Activated naive CD8-positive, alpha-beta T cell treated with anti-CD3 and anti-CD28 coated beads for 36 hours (primary cell): ENCODE results near the gene PCDHB11. TPM values are rescaled to one million over a fixed set of nuclear protein-coding genes. Genes with fewer than 3 reads are reported as not detected.
"Not testable (repeated sequence)": the region's sequence is repeated elsewhere in the genome, so short reads cannot be mapped to it uniquely, and the experiment has no call there.

Source experiments
- DNase-seq: peaks from one replicate; pipeline ENCODE4 v3.0.0; 2021
- H3K27ac Mint-ChIP-seq: one replicate; pipeline ENCODE4 v1.8.0; 2022; ENCODE audit warnings: mild to moderate bottlenecking, moderate library complexity, mixed read lengths
- H3K27me3 Mint-ChIP-seq: one replicate; pipeline ENCODE4 v1.8.0; 2022; ENCODE audit warnings: mild to moderate bottlenecking, mixed read lengths
- H3K36me3 Mint-ChIP-seq: one replicate; pipeline ENCODE4 v1.8.0; 2021; ENCODE audit warnings: mild to moderate bottlenecking, mixed read lengths
- H3K4me1 Mint-ChIP-seq: one replicate; pipeline ENCODE4 v1.8.0; 2021; ENCODE audit warnings: mixed read lengths
- H3K4me3 Mint-ChIP-seq: one replicate; pipeline ENCODE4 v1.8.0; 2022; ENCODE audit warnings: mild to moderate bottlenecking, moderate library complexity, mixed read lengths
- H3K9me3 Mint-ChIP-seq: one replicate; pipeline ENCODE4 v1.8.0; 2022; ENCODE audit warnings: mixed read lengths
- total RNA-seq, 2 experiments: library from RNA; stranded (reverse); gene quantifications; one replicate each; pipeline ENCODE4 v1.2.3, GENCODE V29; 2021

Gene PCDHB11
- total RNA-seq, 2 experiments from 2014 or later = not detected

GRCh38 chr5:141247434-141247833 is 48.0 kb downstream of the PCDHB11 start:
- H3K4me1 Mint-ChIP-seq, H3K27ac Mint-ChIP-seq, DNase-seq, H3K4me3 Mint-ChIP-seq: not testable (repeated sequence)
- Mint-ChIP-seq H3K9me3 (peaks cover 58% of the 10 kb centered on the region), H3K36me3 (peaks cover 27% of the 10 kb centered on the region), H3K27me3 (peaks cover 44% of the 10 kb centered on the region)

DNA sequence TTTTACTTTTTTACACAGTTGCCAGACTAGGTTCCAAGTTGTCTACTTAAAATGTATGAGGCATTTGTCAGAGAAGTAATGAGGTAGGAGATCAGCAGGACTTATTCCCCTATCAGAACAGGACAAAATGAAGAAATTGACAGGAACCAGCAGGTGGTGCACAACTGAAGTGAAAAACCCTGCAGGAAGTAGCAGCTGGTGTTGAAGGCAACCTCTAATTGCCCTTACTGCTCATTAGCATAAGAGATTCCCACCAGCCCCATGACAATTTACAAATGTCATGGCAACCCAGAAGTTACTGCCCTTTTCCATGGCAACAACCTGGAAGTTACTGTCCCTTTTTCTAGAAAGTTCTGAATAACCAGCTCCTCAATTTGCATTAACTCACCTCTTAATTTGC is 51.1 kb downstream of the PCDHB11 start:
- Mint-ChIP-seq H3K4me1 (no peaks in the 10 kb centered on the region), H3K36me3 (peaks cover 20% of the 10 kb centered on the region), H3K27ac (no peak overlapping the region), H3K9me3 (peaks cover 57% of the 10 kb centered on the region), H3K4me3 (no peak overlapping the region), H3K27me3 (peaks cover 12% of the 10 kb centered on the region)
- no peak for DNase-seq

Other genes with a start within 250 kb of the PCDHB11 start
- gene PCDHAC2, start 233.2 kb upstream of the PCDHB11 start, total RNA-seq = not detected
- gene PCDHB1, start 148.3 kb upstream of the PCDHB11 start, total RNA-seq = not detected
- gene PCDHB2, start 105.0 kb upstream of the PCDHB11 start, total RNA-seq = not detected
- gene PCDHB3, start 99.2 kb upstream of the PCDHB11 start, total RNA-seq = not detected
- gene PCDHB4, start 77.8 kb upstream of the PCDHB11 start, total RNA-seq = not detected
- gene PCDHB5, start 64.4 kb upstream of the PCDHB11 start, total RNA-seq = not detected
- gene PCDHB6, start 49.6 kb upstream of the PCDHB11 start, total RNA-seq = not detected
- not detected for gene PCDHB7, start 27.0 kb upstream of the PCDHB11 start, total RNA-seq
- not detected for gene PCDHB8, start 21.8 kb upstream of the PCDHB11 start, total RNA-seq
- gene PCDHB16, start 17.2 kb upstream of the PCDHB11 start, total RNA-seq = not detected
- not detected for gene PCDHB9, start 12.5 kb upstream of the PCDHB11 start, total RNA-seq
- not detected for gene PCDHB10, start 7.3 kb upstream of the PCDHB11 start, total RNA-seq
- gene PCDHB12, start 9.1 kb downstream of the PCDHB11 start, total RNA-seq = not detected
- gene PCDHB13, start 14.3 kb downstream of the PCDHB11 start, total RNA-seq = not detected
- gene PCDHB14, start 23.7 kb downstream of the PCDHB11 start, total RNA-seq = not detected
- gene PCDHB15, start 45.8 kb downstream of the PCDHB11 start, total RNA-seq = not detected
- under 1 TPM in 1 of 2 experiments, not detected in 1; 0.21 TPM for gene SLC25A2, start 104.4 kb downstream of the PCDHB11 start, total RNA-seq
- 10 to 100 TPM; 60.4 to 60.5 TPM for gene TAF7, start 121.2 kb downstream of the PCDHB11 start, total RNA-seq
- gene PCDHGA1, start 130.9 kb downstream of the PCDHB11 start, total RNA-seq = not detected
- gene PCDHGA2, start 139.1 kb downstream of the PCDHB11 start, total RNA-seq = not detected
- gene PCDHGA3, start 144.2 kb downstream of the PCDHB11 start, total RNA-seq = not detected
- gene PCDHGB1, start 150.5 kb downstream of the PCDHB11 start, total RNA-seq = not detected
- under 1 TPM in 1 of 2 experiments, not detected in 1; 0.12 TPM for gene PCDHGA4, start 155.4 kb downstream of the PCDHB11 start, total RNA-seq
- under 1 TPM in 1 of 2 experiments, not detected in 1; 0.10 TPM for gene PCDHGB2, start 160.4 kb downstream of the PCDHB11 start, total RNA-seq
- gene PCDHGA5, start 164.5 kb downstream of the PCDHB11 start, total RNA-seq = under 1 TPM in 1 of 2 experiments, not detected in 1; 0.06 TPM
- not detected for gene PCDHGB3, start 170.6 kb downstream of the PCDHB11 start, total RNA-seq
- under 1 TPM; 0.08 TPM for gene PCDHGA6, start 174.3 kb downstream of the PCDHB11 start, total RNA-seq
- not detected for gene PCDHGA7, start 183.1 kb downstream of the PCDHB11 start, total RNA-seq
- not detected for gene PCDHGB4, start 188.1 kb downstream of the PCDHB11 start, total RNA-seq
- not detected for gene PCDHGA8, start 193.0 kb downstream of the PCDHB11 start, total RNA-seq
- gene PCDHGB5, start 198.3 kb downstream of the PCDHB11 start, total RNA-seq = under 1 TPM; 0.16 to 0.26 TPM
- not detected for gene PCDHGA9, start 203.2 kb downstream of the PCDHB11 start, total RNA-seq
- not detected for gene PCDHGB6, start 208.4 kb downstream of the PCDHB11 start, total RNA-seq
- gene PCDHGA10, start 213.4 kb downstream of the PCDHB11 start, total RNA-seq = under 1 TPM in 1 of 2 experiments, not detected in 1; 0.06 TPM
- gene PCDHGB7, start 218.1 kb downstream of the PCDHB11 start, total RNA-seq = not detected
- gene PCDHGA11, start 221.4 kb downstream of the PCDHB11 start, total RNA-seq = under 1 TPM in 1 of 2 experiments, not detected in 1; 0.06 TPM
- gene PCDHGA12, start 230.9 kb downstream of the PCDHB11 start, total RNA-seq = under 1 TPM in 1 of 2 experiments, not detected in 1; 0.08 TPM